Body of pancreas (tissue), 4 donors: ENCODE results near the gene NACC2. TPM values are rescaled to one million over a fixed set of nuclear protein-coding genes. Genes with fewer than 3 reads are reported as not detected.

ENCODE experiments used
- ATAC-seq: fragments of 150-250 bp; one replicate; pipeline ENCODE4 v1.9.1; 2016
- DNase-seq, 4 donors: peaks; one replicate each; pipeline ENCODE4 v3.0.0-alpha.2; 2019
- H3K27ac ChIP-seq, 4 donors: fragments of 200-600 bp; sonication (generic); 1 replicate in 3 of 4; 2 replicates in 1 of 4; pipeline versions ENCODE4 v1.5.1 to v1.6.1; 2016 to 2019; ENCODE audit warnings: mild to moderate bottlenecking in 1 of 4, mixed read lengths in 1 of 4, moderate library complexity in 1 of 4
- H3K27me3 ChIP-seq, 2 donors: fragments of 200-600 bp; sonication (generic); one replicate each; pipeline ENCODE4 v1.6.0; 2016; ENCODE audit warnings: mild to moderate bottlenecking in 1 of 2
- H3K36me3 ChIP-seq, 2 donors: fragments of 200-600 bp; sonication (generic); replicated peaks in 1 of 2; 2 replicates each; pipeline ENCODE4 v1.5.1; 2016; ENCODE audit warnings: low read depth in 2 of 2; ENCODE audit not compliant: insufficient read depth in 1 of 2
- H3K4me1 ChIP-seq: fragments of 200-600 bp; sonication (generic); one replicate; pipeline ENCODE4 v1.6.0; 2016
- H3K4me3 ChIP-seq, 2 donors: fragments of 200-600 bp; sonication (generic); 1 replicate in 1 of 2; 2 replicates in 1 of 2; pipeline ENCODE4 v1.5.1; 2016 to 2019
- H3K9me3 ChIP-seq, 3 donors: fragments of 200-600 bp; sonication (generic); 1 replicate in 2 of 3; 2 replicates in 1 of 3; pipeline ENCODE4 v1.5.1; 2016
- POLR2A ChIP-seq, 3 donors: fragments of 450-650 bp; IDR thresholded peaks; one replicate each; pipeline ENCODE4 v1.6.1; 2016; ENCODE audit warnings: antibody characterized with exemption in 3 of 3, mild to moderate bottlenecking in 2 of 3
- WGBS, 2 donors: methylation state at CpG; one replicate each; pipeline ENCODE4 v1.1.5; 2017; 5-methylcytosine and 5-hydroxymethylcytosine counted together
- intact Hi-C: fragments of 100-400 bp; cut with DNase I; formaldehyde crosslinking; loops from one replicate; pipeline ENCODE4 v1.15.1; 2023
- total RNA-seq, 2 donors: library from RNA; depleted of rRNA; stranded (reverse); fragments of >200 nt; gene quantifications; one replicate each; pipeline ENCODE4 v1.1.0, GENCODE V29; 2016
- TF ChIP-seq, protein P1 (sequence below), 7 experiments: fragments of 450-650 bp in 4 of 7; fragments of 200-600 bp in 3 of 7; sonication (generic) in 3 of 7; IDR thresholded peaks; one replicate each; pipeline ENCODE4 v1.5.1; 2016 to 2019; ENCODE audit warnings: antibody characterized with exemption in 7 of 7

Gene NACC2
- total RNA-seq, 2 donors from 2014 or later = 16.6 to 21.1 TPM

DNA sequence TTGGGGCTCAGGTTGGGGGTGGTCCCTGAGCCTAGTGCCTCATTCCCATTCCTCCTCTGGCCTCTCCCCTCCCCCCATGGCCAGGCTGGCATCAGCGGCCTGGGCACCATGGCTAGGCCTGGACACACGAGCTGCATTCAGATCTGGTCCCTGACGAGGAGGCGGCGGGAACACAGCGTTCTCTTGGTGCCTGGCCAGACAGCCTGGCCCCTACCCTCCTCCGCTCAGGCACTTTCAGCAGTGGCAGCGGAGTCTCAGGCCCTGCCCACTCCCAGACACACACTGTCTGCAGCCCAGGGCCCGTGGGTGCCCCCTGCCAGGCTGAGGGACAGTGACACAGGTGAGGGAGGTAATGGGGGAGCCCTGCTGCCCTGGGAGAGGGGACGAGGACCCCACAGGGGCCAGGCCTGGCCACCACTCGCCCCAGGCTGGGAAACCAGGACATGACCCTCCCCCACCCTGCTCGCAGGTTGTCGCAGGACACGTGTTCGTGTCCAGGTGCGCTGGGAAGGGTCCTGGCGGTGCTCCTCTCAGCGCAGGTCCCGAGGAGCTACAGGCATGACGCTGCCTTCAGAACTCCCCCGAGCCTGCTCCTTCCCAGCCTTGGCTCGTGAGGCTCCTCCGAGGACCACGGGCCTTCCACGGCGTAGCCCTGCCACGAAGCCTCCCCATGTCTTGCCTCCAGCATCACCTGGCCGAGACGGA is 114.0 kb downstream of the NACC2 start:
- H3K36me3 ChIP-seq = no peaks in the 10 kb centered on the region
- no peaks in the 10 kb centered on the region for H3K9me3 ChIP-seq
- TF ChIP-seq, protein P1, sequence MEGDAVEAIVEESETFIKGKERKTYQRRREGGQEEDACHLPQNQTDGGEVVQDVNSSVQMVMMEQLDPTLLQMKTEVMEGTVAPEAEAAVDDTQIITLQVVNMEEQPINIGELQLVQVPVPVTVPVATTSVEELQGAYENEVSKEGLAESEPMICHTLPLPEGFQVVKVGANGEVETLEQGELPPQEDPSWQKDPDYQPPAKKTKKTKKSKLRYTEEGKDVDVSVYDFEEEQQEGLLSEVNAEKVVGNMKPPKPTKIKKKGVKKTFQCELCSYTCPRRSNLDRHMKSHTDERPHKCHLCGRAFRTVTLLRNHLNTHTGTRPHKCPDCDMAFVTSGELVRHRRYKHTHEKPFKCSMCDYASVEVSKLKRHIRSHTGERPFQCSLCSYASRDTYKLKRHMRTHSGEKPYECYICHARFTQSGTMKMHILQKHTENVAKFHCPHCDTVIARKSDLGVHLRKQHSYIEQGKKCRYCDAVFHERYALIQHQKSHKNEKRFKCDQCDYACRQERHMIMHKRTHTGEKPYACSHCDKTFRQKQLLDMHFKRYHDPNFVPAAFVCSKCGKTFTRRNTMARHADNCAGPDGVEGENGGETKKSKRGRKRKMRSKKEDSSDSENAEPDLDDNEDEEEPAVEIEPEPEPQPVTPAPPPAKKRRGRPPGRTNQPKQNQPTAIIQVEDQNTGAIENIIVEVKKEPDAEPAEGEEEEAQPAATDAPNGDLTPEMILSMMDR (IDR thresholded peaks at IDR 0.05) = no peak
- no peak for TF ChIP-seq POLR2A (IDR thresholded peaks at IDR 0.05)
- WGBS, 2 donors = 74 to 82% methylated on average over 15 to 24 of the region's 29 CpGs
- no peak overlapping the region for H3K27ac ChIP-seq
- no peak for ATAC-seq
- intact Hi-C loops = no loop called here
- no peaks in the 10 kb centered on the region for H3K4me1 ChIP-seq
- no peaks in the 10 kb centered on the region for H3K27me3 ChIP-seq
- no peak overlapping the region for H3K4me3 ChIP-seq
- no peak for DNase-seq

DNA sequence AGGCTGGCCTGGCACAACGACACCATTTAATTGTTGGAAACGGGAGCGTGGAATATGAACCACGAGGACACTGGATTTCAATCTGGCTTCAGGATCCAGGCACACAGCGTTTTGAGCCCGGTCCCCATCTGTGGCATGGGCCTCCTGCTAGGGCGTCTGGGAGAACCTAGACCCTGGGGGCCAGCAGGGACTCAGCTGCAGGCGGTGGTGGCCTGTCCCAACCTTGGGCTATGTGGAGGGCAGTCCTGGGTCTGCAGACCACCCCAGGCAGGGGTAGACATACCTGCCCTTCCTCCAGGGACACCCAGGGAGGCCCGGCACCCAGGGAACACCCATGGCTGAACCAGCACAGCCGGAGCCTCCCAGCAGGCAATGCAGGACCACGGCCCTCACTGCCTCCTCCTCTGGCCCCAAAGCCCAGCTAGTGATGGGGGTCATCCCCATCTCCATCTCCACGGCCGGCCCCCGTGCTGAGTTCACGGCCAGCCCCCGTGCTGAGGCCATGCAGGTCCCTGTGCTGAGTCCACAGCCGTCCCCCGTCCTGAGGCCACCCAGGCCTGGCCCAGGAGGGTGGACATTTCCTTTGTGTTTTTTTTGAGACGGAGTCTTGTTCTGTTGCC is 115.4 kb downstream of the NACC2 start:
- H3K27me3 ChIP-seq = no peaks in the 10 kb centered on the region
- H3K36me3 ChIP-seq = no peaks in the 10 kb centered on the region
- WGBS, 2 donors = 49 to 54% methylated on average over 9 to 19 of the region's 19 CpGs
- H3K4me3 ChIP-seq = no peak overlapping the region
- DNase-seq (no peak), ATAC-seq (no peak)
- H3K4me1 ChIP-seq = no peaks in the 10 kb centered on the region
- intact Hi-C loops = no loop called here
- TF ChIP-seq, protein P1 (IDR thresholded peaks at IDR 0.05) = no peak
- TF ChIP-seq POLR2A (IDR thresholded peaks at IDR 0.05) = no peak
- H3K27ac ChIP-seq = no peak overlapping the region
- H3K9me3 ChIP-seq = no peaks in the 10 kb centered on the region

DNA sequence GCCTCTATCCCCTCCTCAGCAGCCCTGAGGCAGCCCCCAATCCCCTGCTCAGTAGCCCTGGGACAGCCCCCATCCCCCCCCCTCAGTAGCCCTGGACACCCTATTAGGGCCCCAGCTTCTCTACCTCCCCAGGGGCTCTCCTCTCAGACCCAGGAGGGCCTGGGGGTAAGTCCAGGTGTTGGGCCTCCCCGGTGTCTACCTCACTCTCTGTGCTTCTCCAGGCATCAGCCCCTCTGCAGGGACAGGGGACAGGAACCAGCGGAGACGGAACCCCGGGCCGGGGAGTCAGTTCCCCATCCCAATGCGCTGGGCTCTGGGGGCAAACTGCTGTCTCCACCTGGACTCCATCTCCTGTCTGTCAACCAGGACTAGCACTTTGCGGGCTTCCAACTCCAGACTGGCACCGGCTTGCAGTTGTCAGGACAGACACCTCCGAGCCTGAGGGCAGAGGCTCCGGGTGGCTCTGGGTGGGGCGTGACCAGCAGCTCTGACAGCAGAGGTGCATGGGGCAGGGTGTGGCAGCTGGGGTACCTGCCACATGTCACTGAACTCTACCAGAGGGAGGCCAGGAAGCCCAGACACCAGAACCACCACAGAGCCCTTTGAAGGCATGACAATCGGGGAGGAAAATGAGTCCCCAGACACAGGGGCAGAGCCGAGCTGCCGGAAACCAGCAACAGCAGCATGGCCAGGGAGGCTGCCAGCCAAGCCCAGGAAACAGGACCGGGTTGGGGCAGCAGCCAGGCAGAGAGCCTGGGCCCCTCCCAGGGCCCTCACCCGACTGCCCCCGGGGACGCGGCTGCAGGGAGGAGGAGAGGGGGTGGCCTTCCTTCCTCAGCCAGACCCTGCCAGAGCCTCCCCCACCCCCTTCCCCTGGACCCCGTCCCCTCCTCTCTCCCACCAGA is 116.2 kb downstream of the NACC2 start:
- no peak overlapping the region for H3K4me3 ChIP-seq
- ATAC-seq (peak; percentile 12), DNase-seq (no peak)
- no peaks in the 10 kb centered on the region for H3K4me1 ChIP-seq
- H3K9me3 ChIP-seq = no peaks in the 10 kb centered on the region
- TF ChIP-seq, protein P1 (IDR thresholded peaks at IDR 0.05) = no peak
- no peak for TF ChIP-seq POLR2A (IDR thresholded peaks at IDR 0.05)
- WGBS, 2 donors = 45 to 100% methylated on average over 1 to 19 of the region's 20 CpGs
- no peaks in the 10 kb centered on the region for H3K36me3 ChIP-seq
- no peak overlapping the region for H3K27ac ChIP-seq
- no peaks in the 10 kb centered on the region for H3K27me3 ChIP-seq
- intact Hi-C loops = no loop called here

DNA sequence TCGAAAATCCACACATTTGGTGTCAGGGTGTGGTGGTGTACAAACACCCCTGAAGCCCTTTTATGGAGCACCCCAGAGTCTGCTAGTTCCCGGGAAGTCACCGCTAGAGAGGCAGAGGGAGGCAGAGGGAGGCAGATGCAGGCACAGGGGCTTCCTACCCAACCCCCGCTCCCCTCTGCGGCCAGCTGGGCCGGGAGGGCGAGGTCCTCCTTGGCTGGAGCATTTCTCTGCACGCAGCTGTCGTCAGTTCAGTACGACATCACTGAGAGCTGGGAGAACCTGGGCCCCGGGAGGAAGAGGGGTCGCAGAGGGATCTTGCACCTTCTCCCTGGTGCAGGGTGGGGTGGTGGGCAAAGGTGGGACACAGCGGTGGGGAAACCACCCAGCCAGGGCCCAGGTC is 118.1 kb downstream of the NACC2 start:
- no peak overlapping the region for H3K27ac ChIP-seq
- 27 to 33% methylated on average over 12 to 13 of the region's 13 CpGs for WGBS, 2 donors

More for the DNA sequence above, 118.1 kb downstream of the NACC2 start:
- no peak overlapping the region for H3K4me3 ChIP-seq
- no peak for DNase-seq
- ATAC-seq = no peak
- intact Hi-C loops = no loop called here
- H3K27me3 ChIP-seq = no peaks in the 10 kb centered on the region
- TF ChIP-seq POLR2A (IDR thresholded peaks at IDR 0.05) = no peak
- TF ChIP-seq, protein P1 (IDR thresholded peaks at IDR 0.05) = no peak
- H3K36me3 ChIP-seq = no peaks in the 10 kb centered on the region
- H3K9me3 ChIP-seq = no peaks in the 10 kb centered on the region
- H3K4me1 ChIP-seq = no peaks in the 10 kb centered on the region
